HEK293T (cell line): ENCODE measurements around the gene JMJD7.

Experiments
- ARNT ChIP-seq: fragments of 450-650 bp; IDR thresholded peaks from 2 replicates; pipeline ENCODE4 v1.6.1; 2017; ENCODE audit warnings: mild to moderate bottlenecking
- BHLHE40 ChIP-seq: fragments of 450-650 bp; IDR thresholded peaks from 2 replicates; pipeline ENCODE4 v1.6.1; 2016; ENCODE audit warnings: mild to moderate bottlenecking, moderate library complexity, borderline replicate concordance
- CTBP1 ChIP-seq: fragments of 450-650 bp; IDR thresholded peaks from 2 replicates; pipeline ENCODE4 v1.6.1; 2016; ENCODE audit warnings: borderline replicate concordance
- FOXA1 ChIP-seq: fragments of 450-650 bp; IDR thresholded peaks from 2 replicates; pipeline ENCODE4 v1.6.1; 2016; ENCODE audit warnings: mild to moderate bottlenecking
- SP1 ChIP-seq: fragments of 450-650 bp; IDR thresholded peaks from 2 replicates; pipeline ENCODE4 v1.6.1; 2017
- SUZ12 ChIP-seq: fragments of 450-650 bp; IDR thresholded peaks from 2 replicates; pipeline ENCODE4 v1.6.1; 2016; ENCODE audit warnings: mild to moderate bottlenecking
- TARDBP ChIP-seq: fragments of 450-650 bp; IDR thresholded peaks from 2 replicates; pipeline ENCODE4 v1.6.1; 2016

DNA sequence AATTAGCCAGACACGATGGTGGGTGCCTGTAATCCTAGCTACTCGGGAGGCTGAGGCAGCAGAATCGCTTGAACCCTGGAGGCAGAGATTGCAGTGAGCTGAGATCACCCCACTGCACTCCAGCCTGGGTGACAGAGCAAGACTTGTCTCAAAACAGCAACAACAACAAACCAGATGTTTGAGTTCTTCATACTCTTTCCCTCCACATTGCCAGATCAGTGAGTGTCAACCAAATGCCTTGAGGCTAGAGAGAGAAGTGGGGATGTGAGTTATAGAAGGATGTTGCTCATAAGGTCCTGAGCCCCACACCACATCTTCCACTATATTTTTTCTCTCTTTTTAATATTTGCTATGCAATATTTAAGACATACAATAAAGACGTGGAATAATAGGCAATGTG lies 33.8 kb upstream of the JMJD7 start:
- TF ChIP-seq ARNT (no peak), SP1 (no peak), TARDBP (no peak), BHLHE40 (no peak), SUZ12 (no peak), FOXA1 (no peak), CTBP1 (no peak)
